ENCODE data around the gene DCT.

DNA sequence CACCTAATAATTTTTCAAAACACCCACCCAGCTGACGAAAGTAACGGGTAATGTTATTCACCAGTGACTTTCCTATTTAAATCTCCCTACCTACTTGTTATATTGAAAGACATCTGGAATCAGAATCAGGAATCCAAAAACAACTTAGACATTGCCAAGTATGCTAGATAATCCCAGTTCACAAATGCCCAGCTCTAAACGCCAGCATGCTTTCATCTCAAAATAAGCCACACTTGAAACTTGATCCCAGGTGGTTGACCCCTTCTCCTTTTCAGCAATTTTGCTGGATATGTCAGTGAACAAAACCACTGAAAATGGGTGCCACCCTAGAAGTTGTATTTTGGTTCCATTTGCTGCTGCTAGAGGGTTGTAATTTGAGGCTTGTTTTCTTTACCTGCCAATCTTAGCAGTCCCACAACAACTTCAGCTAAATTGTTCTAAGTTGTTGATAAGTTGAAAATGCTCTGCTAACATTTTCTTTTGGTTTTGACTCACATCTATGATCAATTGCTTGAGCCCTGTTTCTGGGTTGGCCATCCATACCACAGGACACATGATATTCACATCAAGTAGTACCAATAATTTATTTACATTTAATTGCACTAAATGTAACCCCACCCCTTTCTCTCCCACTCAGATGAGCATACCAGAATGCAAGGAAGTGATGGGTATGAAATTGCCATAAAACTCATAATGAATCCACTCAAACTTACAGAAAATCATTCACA is 66.4 kb downstream of the DCT start:
- TF ChIP-seq, protein P1, sequence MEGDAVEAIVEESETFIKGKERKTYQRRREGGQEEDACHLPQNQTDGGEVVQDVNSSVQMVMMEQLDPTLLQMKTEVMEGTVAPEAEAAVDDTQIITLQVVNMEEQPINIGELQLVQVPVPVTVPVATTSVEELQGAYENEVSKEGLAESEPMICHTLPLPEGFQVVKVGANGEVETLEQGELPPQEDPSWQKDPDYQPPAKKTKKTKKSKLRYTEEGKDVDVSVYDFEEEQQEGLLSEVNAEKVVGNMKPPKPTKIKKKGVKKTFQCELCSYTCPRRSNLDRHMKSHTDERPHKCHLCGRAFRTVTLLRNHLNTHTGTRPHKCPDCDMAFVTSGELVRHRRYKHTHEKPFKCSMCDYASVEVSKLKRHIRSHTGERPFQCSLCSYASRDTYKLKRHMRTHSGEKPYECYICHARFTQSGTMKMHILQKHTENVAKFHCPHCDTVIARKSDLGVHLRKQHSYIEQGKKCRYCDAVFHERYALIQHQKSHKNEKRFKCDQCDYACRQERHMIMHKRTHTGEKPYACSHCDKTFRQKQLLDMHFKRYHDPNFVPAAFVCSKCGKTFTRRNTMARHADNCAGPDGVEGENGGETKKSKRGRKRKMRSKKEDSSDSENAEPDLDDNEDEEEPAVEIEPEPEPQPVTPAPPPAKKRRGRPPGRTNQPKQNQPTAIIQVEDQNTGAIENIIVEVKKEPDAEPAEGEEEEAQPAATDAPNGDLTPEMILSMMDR (IDR thresholded peaks at IDR 0.05; ENCODE audit: borderline replicate concordance, extremely low read depth, low read length, poor library complexity, severe bottlenecking) = no peak
- TF ChIP-seq EZH2 (IDR thresholded peaks at IDR 0.05; ENCODE audit: borderline replicate concordance, low read depth, low read length, severe bottlenecking) = no peak
